OCI-LY3 (cell line): ENCODE measurements around the gene GPR146.

Experiments used
- H2AFZ ChIP-seq: fragments of 200-600, 300-600 bp; shearing (Covaris generic); 2 replicates; pipeline ENCODE4 v1.6.0; 2014; ENCODE audit warnings: antibody characterized with exemption, low read depth, low read length
- H3K27ac ChIP-seq: fragments of 200-600, 300-600 bp; sonication (generic); 2 replicates; pipeline ENCODE4 v1.5.1; 2014; ENCODE audit warnings: mild to moderate bottlenecking, low read length, moderate library complexity, mixed read lengths
- H3K27me3 ChIP-seq: fragments of 200-600, 300-600 bp; sonication (generic); 2 replicates; pipeline ENCODE4 v1.6.1; 2014; ENCODE audit warnings: low read depth, low read length, mixed read lengths
- H3K36me3 ChIP-seq: fragments of 200-600, 300-600 bp; sonication (generic); replicated peaks from 2 replicates; pipeline ENCODE3; 2014; ENCODE audit warnings: low read depth, low read length, mixed read lengths
- H3K4me1 ChIP-seq: fragments of 300-600, 200-600 bp; sonication (generic); 2 replicates; pipeline ENCODE4 v1.6.1; 2014; ENCODE audit warnings: low read length, mixed read lengths
- H3K4me2 ChIP-seq: fragments of 200-600, 300-600 bp; sonication (generic); 2 replicates; pipeline ENCODE4 v1.6.1; 2014; ENCODE audit warnings: low read length, mixed read lengths
- H3K4me3 ChIP-seq: fragments of 300-600, 200-600 bp; sonication (generic); 2 replicates; pipeline ENCODE4 v1.5.1; 2014; ENCODE audit warnings: antibody characterized with exemption, mild to moderate bottlenecking, low read length, moderate library complexity
- H3K79me2 ChIP-seq: fragments of 300-600, 200-600 bp; shearing (Covaris generic); 2 replicates; pipeline ENCODE4 v1.6.1; 2014; ENCODE audit warnings: mild to moderate bottlenecking, low read length, mixed read lengths
- H3K9ac ChIP-seq: fragments of 300-600, 200-600 bp; shearing (Covaris generic); 2 replicates; pipeline ENCODE4 v1.6.0; 2014; ENCODE audit warnings: mild to moderate bottlenecking, low read length, moderate library complexity
- H3K9me3 ChIP-seq: fragments of 200-600, 300-600 bp; shearing (Covaris generic); 2 replicates; pipeline ENCODE4 v1.6.1; 2014; ENCODE audit warnings: low read length, mixed read lengths; ENCODE audit not compliant: insufficient read depth
- H4K20me1 ChIP-seq: fragments of 200-600, 300-600 bp; sonication (generic); 2 replicates; pipeline ENCODE4 v1.6.1; 2016; ENCODE audit warnings: low read length, mixed read lengths; ENCODE audit not compliant: insufficient read depth
- CTCF ChIP-seq: fragments of 200-600, 300-600 bp; sonication (generic); IDR thresholded peaks from 2 replicates; pipeline ENCODE4 v1.5.1; 2014; ENCODE audit warnings: antibody characterized with exemption, low read length, low read depth
- EZH2phosphoT487 ChIP-seq: fragments of 200-600 bp; shearing (Covaris generic); IDR thresholded peaks from 2 replicates; pipeline ENCODE4 v1.6.1; 2018; ENCODE audit warnings: antibody characterized with exemption, mixed run types, low read depth

The GPR146 gene

GRCh38 chr7:1093916-1094508 lies 49.7 kb downstream of the GPR146 start:
- H3K4me3 ChIP-seq = no peak overlapping the region
- peaks cover 28% of the 10 kb centered on the region for H3K4me1 ChIP-seq
- no peaks in the 10 kb centered on the region for H3K27me3 ChIP-seq
- no peak overlapping the region for H2AFZ ChIP-seq
- no peaks in the 10 kb centered on the region for H4K20me1 ChIP-seq
- H3K9me3 ChIP-seq = no peaks in the 10 kb centered on the region
- H3K36me3 ChIP-seq = peaks cover 11% of the 10 kb centered on the region
- H3K9ac ChIP-seq = no peak overlapping the region
- H3K27ac ChIP-seq = no peak overlapping the region
- no peak overlapping the region for H3K4me2 ChIP-seq
- TF ChIP-seq CTCF (no peak), EZH2phosphoT487 (no peak)
- peaks cover 15% of the 10 kb centered on the region; the same call in 1 of the 2 replicates for H3K79me2 ChIP-seq

- no peak overlapping the region for H3K27ac ChIP-seq
- peaks cover 28% of the 10 kb centered on the region for H3K4me1 ChIP-seq
These were observed 50.5 kb downstream of the GPR146 start for GRCh38 chr7:1094870-1095269.

GRCh38 chr7:1095621-1096155 lies 51.3 kb downstream of the GPR146 start:
- H2AFZ ChIP-seq = no peak overlapping the region
- peaks cover 36% of the 10 kb centered on the region for H3K4me1 ChIP-seq
- no peaks in the 10 kb centered on the region for H4K20me1 ChIP-seq
- H3K4me2 ChIP-seq = peak overlapping the region; percentile 62
- H3K27ac ChIP-seq = peak overlapping the region; percentile 64
- peaks cover 20% of the 10 kb centered on the region for H3K36me3 ChIP-seq
- no peaks in the 10 kb centered on the region for H3K27me3 ChIP-seq
- H3K9me3 ChIP-seq = no peaks in the 10 kb centered on the region
- TF ChIP-seq EZH2phosphoT487 (no peak), CTCF (no peak)
- H3K4me3 ChIP-seq = peak overlapping the region; percentile 38; the same call in 1 of the 2 replicates
- H3K79me2 ChIP-seq = peaks cover 15% of the 10 kb centered on the region; the same call in 1 of the 2 replicates
- no peak overlapping the region; the same call in 1 of the 2 replicates for H3K9ac ChIP-seq

More at GRCh38 chr7:1094870-1095269, 50.5 kb downstream of the GPR146 start:
- H3K9me3 ChIP-seq = no peaks in the 10 kb centered on the region
- H4K20me1 ChIP-seq = no peaks in the 10 kb centered on the region
- TF ChIP-seq CTCF = no peak
- TF ChIP-seq EZH2phosphoT487 = no peak
- peaks cover 20% of the 10 kb centered on the region for H3K36me3 ChIP-seq
- H3K4me2 ChIP-seq = peak overlapping the region; percentile 62
- H3K9ac ChIP-seq = no peak overlapping the region
- no peak overlapping the region for H3K4me3 ChIP-seq
- no peak overlapping the region for H2AFZ ChIP-seq
- H3K79me2 ChIP-seq = peaks cover 15% of the 10 kb centered on the region; the same call in 1 of the 2 replicates
- H3K27me3 ChIP-seq = no peaks in the 10 kb centered on the region

- H4K20me1 ChIP-seq = no peaks in the 10 kb centered on the region
- no peak overlapping the region for H3K4me3 ChIP-seq
- H3K27me3 ChIP-seq = no peaks in the 10 kb centered on the region
- no peaks in the 10 kb centered on the region for H3K9me3 ChIP-seq
- peak overlapping the region; percentile 14; the same call in 1 of the 2 replicates for H3K4me2 ChIP-seq
- no peak for TF ChIP-seq EZH2phosphoT487
- TF ChIP-seq CTCF = no peak
- H3K4me1 ChIP-seq = peaks cover 44% of the 10 kb centered on the region
- no peak overlapping the region for H2AFZ ChIP-seq
- peaks cover 16% of the 10 kb centered on the region; the same call in 1 of the 2 replicates for H3K79me2 ChIP-seq
- H3K9ac ChIP-seq = no peak overlapping the region
- no peak overlapping the region for H3K27ac ChIP-seq
- H3K36me3 ChIP-seq = peaks cover 20% of the 10 kb centered on the region
These were observed 52.1 kb downstream of the GPR146 start for GRCh38 chr7:1096156-1097119.
